HepG2 (cell line): ENCODE measurements around the gene SAMD14. TPM values are rescaled to one million over a fixed set of nuclear protein-coding genes. Genes with fewer than 3 reads are reported as not detected.

Experiments used
- BRCA1 ChIP-seq: sonication (generic); formaldehyde crosslinking; IDR thresholded peaks from 2 replicates; pipeline ENCODE4 v1.4.0; 2020; ENCODE audit warnings: missing genetic modification reagents
- CEBPB ChIP-seq: IDR thresholded peaks from 2 replicates; pipeline ENCODE4 v1.6.1; 2011; ENCODE audit warnings: low read depth, low read length, improper control_type of control experiment, borderline replicate concordance
- GMEB1 ChIP-seq: sonication (generic); formaldehyde crosslinking; IDR thresholded peaks from 2 replicates; pipeline ENCODE4 v1.5.1; 2020; ENCODE audit warnings: missing genetic modification reagents, mild to moderate bottlenecking, borderline replicate concordance
- IRF2 ChIP-seq: IDR thresholded peaks from 2 replicates; pipeline ENCODE4 v1.6.1; 2018; ENCODE audit warnings: missing genetic modification reagents, missing compliant biosample characterization
- KAT2B ChIP-seq: fragments of 150-350 bp; IDR thresholded peaks from 2 replicates; pipeline ENCODE4 v1.6.1; 2014; ENCODE audit warnings: low read depth, low read length, borderline replicate concordance
- KAT8 ChIP-seq: IDR thresholded peaks from 2 replicates; pipeline ENCODE4 v1.6.1; 2016; ENCODE audit warnings: missing genetic modification reagents, missing compliant biosample characterization
- KDM2A ChIP-seq: sonication (generic); formaldehyde crosslinking; IDR thresholded peaks from 2 replicates; pipeline ENCODE4 v1.4.0; 2020; ENCODE audit warnings: low read depth, missing genetic modification reagents, borderline replicate concordance
- LCORL ChIP-seq, 2 experiments: fragments of 450-650 bp in 1 of 2; sonication (generic) in 1 of 2; formaldehyde crosslinking in 1 of 2; IDR thresholded peaks; 2 replicates each; pipeline versions ENCODE4 v1.5.0 to v1.6.1; 2017 to 2020; ENCODE audit warnings: antibody characterized with exemption in 1 of 2, missing genetic modification reagents in 1 of 2
- MNT ChIP-seq: fragments of 450-650 bp; IDR thresholded peaks from 2 replicates; pipeline ENCODE4 v1.6.1; 2016
- MZF1 ChIP-seq: sonication (generic); formaldehyde crosslinking; IDR thresholded peaks from 2 replicates; pipeline ENCODE4 v1.8.1; 2023; ENCODE audit warnings: mild to moderate bottlenecking, missing genetic modification reagents, borderline replicate concordance
- RELA ChIP-seq: sonication (generic); formaldehyde crosslinking; IDR thresholded peaks from 2 replicates; pipeline ENCODE4 v1.4.0; 2020; ENCODE audit warnings: missing genetic modification reagents
- REPIN1 ChIP-seq: sonication (generic); formaldehyde crosslinking; IDR thresholded peaks from 2 replicates; pipeline ENCODE4 v1.8.0; 2022; ENCODE audit warnings: missing genetic modification reagents, low read depth, mild to moderate bottlenecking, borderline replicate concordance
- REXO4 ChIP-seq: sonication (generic); formaldehyde crosslinking; IDR thresholded peaks from 2 replicates; pipeline ENCODE4 v1.8.0; 2022; ENCODE audit warnings: missing genetic modification reagents, mild to moderate bottlenecking, borderline replicate concordance
- SETDB1 ChIP-seq: sonication (generic); formaldehyde crosslinking; IDR thresholded peaks from 2 replicates; pipeline ENCODE4 v1.5.1; 2020; ENCODE audit warnings: missing genetic modification reagents, mild to moderate bottlenecking, borderline replicate concordance
- SRSF1 ChIP-seq: fragments of 200-400 bp; formaldehyde crosslinking; optimal IDR thresholded peaks from 2 replicates; pipeline ENCODE3; 2017; ENCODE audit warnings: mild to moderate bottlenecking, low read depth, low read length, moderate library complexity
- TBL1XR1 ChIP-seq: fragments of 150-350 bp; IDR thresholded peaks from 2 replicates; pipeline ENCODE4 v1.6.1; 2014; ENCODE audit warnings: borderline replicate concordance, low read length; ENCODE audit not compliant: partially characterized antibody
- TERF1 ChIP-seq: sonication (generic); formaldehyde crosslinking; IDR thresholded peaks from 2 replicates; pipeline ENCODE4 v1.8.0; 2022; ENCODE audit warnings: mild to moderate bottlenecking, missing genetic modification reagents, moderate library complexity
- U2AF1 ChIP-seq: fragments of 200-400 bp; formaldehyde crosslinking; optimal IDR thresholded peaks from 2 replicates; pipeline ENCODE3; 2017; ENCODE audit warnings: mild to moderate bottlenecking, low read depth, low read length
- ZMYM4 ChIP-seq: sonication (generic); formaldehyde crosslinking; IDR thresholded peaks from 2 replicates; pipeline ENCODE4 v1.8.1; 2023; ENCODE audit warnings: mild to moderate bottlenecking, missing genetic modification reagents
- ZNF101 ChIP-seq: sonication (generic); formaldehyde crosslinking; IDR thresholded peaks from 2 replicates; pipeline ENCODE4 v1.4.0; 2020; ENCODE audit warnings: mild to moderate bottlenecking, low read depth, missing genetic modification reagents, borderline replicate concordance
- ZNF431 ChIP-seq: sonication (generic); formaldehyde crosslinking; IDR thresholded peaks from 2 replicates; pipeline ENCODE4 v1.9.0; 2022; ENCODE audit warnings: missing genetic modification reagents, low read depth, mild to moderate bottlenecking, borderline replicate concordance
- ZNF598 ChIP-seq: sonication (generic); formaldehyde crosslinking; IDR thresholded peaks from 2 replicates; pipeline ENCODE4 v1.5.1; 2020; ENCODE audit warnings: mild to moderate bottlenecking, missing genetic modification reagents, borderline replicate concordance
- ZNF644 ChIP-seq: IDR thresholded peaks from 2 replicates; pipeline ENCODE4 v1.6.1; 2016; ENCODE audit warnings: low read depth
- ZNF652 ChIP-seq: IDR thresholded peaks from 2 replicates; pipeline ENCODE4 v1.6.1; 2016; ENCODE audit warnings: low read depth, borderline replicate concordance
- ZNF841 ChIP-seq: sonication (generic); formaldehyde crosslinking; IDR thresholded peaks from 2 replicates; pipeline ENCODE4 v1.8.1; 2023; ENCODE audit warnings: missing genetic modification reagents, borderline replicate concordance
- polyA plus RNA-seq, 8 experiments: library from polyadenylated mRNA; depleted of rRNA in 3 of 8; stranded (reverse) in 7 of 8; unstranded in 1 of 8; fragments of >200 nt; fragmentation: Illumina TruSeq in 4 of 8; extraction: Trizol in 4 of 8; gene quantifications; 2 replicates each; pipeline versions ENCODE4 v1.2.1 to v1.2.3, GENCODE V29; 2011 to 2016; ENCODE audit warnings: low read depth in 4 of 8, missing spikeins in 1 of 8, mixed read lengths in 1 of 8; ENCODE audit not compliant: insufficient read depth in 1 of 8
- total RNA-seq, 5 experiments: library from RNA; depleted of rRNA; stranded (reverse); fragments of >200 nt; fragmentation: Illumina TruSeq; extraction: Trizol; gene quantifications; 2 replicates each; pipeline ENCODE4 v1.2.3, GENCODE V29; 2016; ENCODE audit warnings: low read depth in 1 of 5

Gene SAMD14
- total and polyA plus RNA-seq, 2 of the 13 experiments (the other 11 are each of a cell fraction or from before 2014, with no cell fraction given): 0.07 to 0.22 TPM

GRCh38 chr17:50094753-50095619, 35.0 kb downstream of the SAMD14 start, which contains the start of gene PDK2 (continued):
- peak; percentile 91 for TF ChIP-seq REPIN1 (CRISPR knock-in tag)
- TF ChIP-seq KDM2A (CRISPR knock-in tag): peak; percentile 88
- no peak for TF ChIP-seq KAT2B
- TF ChIP-seq BRCA1 (CRISPR knock-in tag): 0 out of 2 replicates have a peak, but pooled peaks have one; percentile 67
- peak; percentile 91 for TF ChIP-seq MNT
- no peak; the same call in 1 of the 2 replicates for TF ChIP-seq SETDB1
- no peak for TF ChIP-seq SRSF1
- peak; percentile 89 for TF ChIP-seq GMEB1 (CRISPR knock-in tag)
- peak; percentile 95 for TF ChIP-seq ZMYM4 (CRISPR knock-in tag)
- no peak for TF ChIP-seq CEBPB
- no peak; the same call in 1 of the 2 replicates for TF ChIP-seq ZNF598 (CRISPR knock-in tag)
- TF ChIP-seq U2AF1: no peak
- peak; percentile 99 for TF ChIP-seq ZNF652
- no peak for TF ChIP-seq ZNF101 (CRISPR knock-in tag)
- peak; percentile 72; the same call in 1 of the 2 replicates for TF ChIP-seq ZNF431 (CRISPR knock-in tag)
- TF ChIP-seq TERF1 (CRISPR knock-in tag): 0 out of 2 replicates have a peak, but pooled peaks have one; percentile 60
- TF ChIP-seq IRF2 (CRISPR knock-in tag): peak; percentile 72
- no peak for TF ChIP-seq MZF1 (CRISPR knock-in tag)
- TF ChIP-seq TBL1XR1: no peak
- TF ChIP-seq LCORL (IDR thresholded peaks at IDR 0.05): peak; percentile 98
- peak; percentile 93 for TF ChIP-seq LCORL (CRISPR knock-in tag; IDR thresholded peaks at IDR 0.05)
- no peak; the same call in 1 of the 2 replicates for TF ChIP-seq RELA (CRISPR knock-in tag)
- TF ChIP-seq ZNF841 (CRISPR knock-in tag): no peak
- peak; percentile 88 for TF ChIP-seq KAT8 (CRISPR knock-in tag)
- TF ChIP-seq ZNF644 (CRISPR knock-in tag): no peak
- no peak; the same call in 1 of the 2 replicates for TF ChIP-seq REXO4 (CRISPR knock-in tag)
